Measurements from ENCODE around the gene NAPB.

NAPB gene

DNA sequence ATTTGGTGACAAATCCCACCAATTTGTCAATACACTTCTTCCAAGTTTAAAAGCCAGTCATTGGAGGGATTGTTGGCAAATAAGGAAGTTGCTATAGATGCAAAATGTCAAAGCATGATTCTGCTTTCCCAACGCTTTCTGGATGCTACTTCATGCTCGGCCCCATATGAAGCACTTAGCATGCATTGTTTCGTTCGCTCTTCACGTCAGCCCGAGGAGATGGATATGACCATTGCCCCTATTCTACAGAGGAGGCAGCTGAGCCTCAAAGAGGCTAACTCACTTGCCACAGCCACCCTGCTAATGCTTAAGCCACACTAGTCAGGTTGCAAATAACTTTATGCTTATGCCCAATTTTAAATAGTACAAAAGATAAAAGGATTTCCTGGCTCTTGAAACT lies 73.5 kb downstream of the NAPB start:
- DNase-seq (ENCODE audit: low read depth, low spot score) = no peak

DNA sequence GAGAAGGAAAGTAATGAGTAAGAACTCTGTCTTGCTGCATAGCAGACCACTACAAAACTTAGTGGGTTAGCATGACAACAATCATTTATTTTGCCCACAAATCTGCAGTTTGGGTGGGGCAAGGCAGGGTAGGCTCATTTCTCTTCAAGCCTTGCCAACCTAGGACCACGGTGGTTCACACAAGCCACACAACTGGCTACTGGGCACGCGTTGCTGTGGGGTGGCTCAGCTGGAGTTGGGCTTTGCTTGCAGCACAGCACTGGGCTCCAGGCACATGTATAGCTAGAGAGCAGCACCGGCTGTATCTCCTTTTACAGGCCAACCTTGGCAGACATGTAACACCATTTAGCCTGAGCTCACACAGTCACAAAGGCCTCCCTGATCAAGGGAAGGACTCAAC lies 75.3 kb downstream of the NAPB start:
- DNase-seq (ENCODE audit: low read depth, low spot score) = no peak

DNA sequence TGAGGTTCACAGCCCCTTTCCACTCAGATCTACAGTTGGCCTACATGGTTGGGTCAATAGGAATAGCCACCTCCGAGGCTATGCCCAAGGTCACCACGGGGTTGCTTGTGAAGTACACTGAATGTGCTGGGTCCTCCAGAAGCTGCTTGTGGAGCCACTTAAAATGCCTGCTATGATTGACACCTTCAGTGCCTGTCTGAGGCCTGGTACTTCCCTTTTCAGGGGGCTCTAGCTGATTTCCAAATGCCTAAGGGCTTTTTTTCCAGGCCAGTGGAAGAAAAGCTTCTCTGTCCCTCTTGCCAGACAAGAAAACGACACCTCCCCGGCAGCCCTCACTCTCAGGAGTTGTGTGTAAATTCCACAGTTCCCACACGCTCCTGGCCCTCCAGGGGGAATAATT lies 77.0 kb downstream of the NAPB start:
- peak; percentile 44 for DNase-seq (ENCODE audit: low read depth, low spot score)

DNA sequence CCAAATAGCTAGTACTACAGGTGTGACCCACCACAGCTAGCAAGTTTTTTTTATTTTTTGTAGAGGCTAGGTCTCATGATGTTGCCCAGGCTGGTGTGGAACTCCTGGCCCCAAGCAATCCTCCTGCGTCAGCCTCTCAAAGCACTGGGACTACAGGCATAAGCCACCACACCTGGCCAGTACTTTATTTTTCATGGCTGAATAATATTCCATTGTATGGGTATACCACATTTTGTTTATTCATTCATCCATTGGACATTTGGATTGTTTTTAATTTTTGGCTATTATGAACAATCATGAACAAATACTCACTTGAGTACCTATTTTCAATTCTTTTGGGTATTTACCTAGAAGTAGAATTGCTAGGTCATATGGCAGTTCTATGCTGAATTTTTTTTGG lies 77.7 kb downstream of the NAPB start:
- DNase-seq (ENCODE audit: low read depth, low spot score) = no peak

DNA sequence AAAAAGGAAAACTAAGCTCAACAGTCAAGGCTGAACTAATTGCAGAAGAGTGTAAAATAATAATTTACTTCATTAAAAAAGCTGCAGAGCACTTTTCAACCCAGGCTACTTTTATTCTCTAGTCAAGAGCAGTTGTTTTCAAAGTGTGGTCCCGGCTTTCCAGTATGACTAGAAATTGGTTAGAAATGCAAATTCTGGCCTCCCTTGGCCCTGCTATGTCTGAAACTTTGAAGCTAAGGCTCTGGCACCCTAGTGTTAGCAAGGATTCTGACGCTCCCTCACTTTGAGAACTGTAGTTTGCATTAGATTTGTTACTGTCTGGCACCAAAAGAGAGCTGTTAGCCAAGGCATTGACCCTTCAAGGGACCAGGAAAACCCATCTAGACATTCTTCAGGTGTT lies 80.2 kb downstream of the NAPB start:
- DNase-seq (ENCODE audit: low read depth, low spot score) = no peak

DNA sequence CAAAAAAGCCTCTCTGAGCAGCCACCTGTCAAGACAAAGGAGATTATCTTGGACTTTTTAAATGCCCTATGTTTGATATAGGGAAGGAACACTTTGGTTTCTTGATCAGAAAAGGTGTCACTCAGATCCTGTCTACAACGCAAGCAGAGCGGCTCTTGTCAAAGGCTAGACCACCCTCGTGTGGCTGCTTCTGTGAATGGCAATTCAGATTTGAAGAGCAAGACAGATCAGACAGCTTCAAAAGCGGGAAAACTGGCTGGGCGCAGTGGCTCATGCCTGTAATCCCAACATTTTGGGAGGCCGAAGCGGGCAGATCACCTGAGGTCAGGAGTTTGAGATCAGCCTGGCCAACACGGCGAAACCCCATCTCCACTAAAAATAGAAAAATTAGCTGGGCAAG lies 80.8 kb downstream of the NAPB start:
- DNase-seq (ENCODE audit: low read depth, low spot score) = peak; percentile 78

DNA sequence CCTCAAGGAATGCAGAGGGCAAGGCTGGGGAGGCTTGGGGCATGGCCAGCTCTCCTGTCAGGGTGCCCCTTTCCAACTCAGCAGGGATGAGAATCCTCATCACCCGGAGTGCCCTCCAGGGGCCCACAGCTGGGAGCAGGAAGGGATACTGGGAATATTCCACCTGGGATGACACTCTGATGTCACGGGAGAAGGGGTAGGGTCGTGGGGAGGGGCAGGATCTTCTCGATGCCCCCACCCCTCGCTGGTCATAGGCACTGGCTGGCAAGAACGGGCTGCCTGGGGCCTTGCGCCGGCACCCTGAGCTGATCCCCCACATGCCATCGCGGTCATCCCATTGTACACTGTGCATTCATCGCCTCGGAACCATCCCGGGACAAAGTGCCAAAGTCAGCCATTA lies 81.3 kb downstream of the NAPB start:
- DNase-seq (ENCODE audit: low read depth, low spot score) = no peak

DNA sequence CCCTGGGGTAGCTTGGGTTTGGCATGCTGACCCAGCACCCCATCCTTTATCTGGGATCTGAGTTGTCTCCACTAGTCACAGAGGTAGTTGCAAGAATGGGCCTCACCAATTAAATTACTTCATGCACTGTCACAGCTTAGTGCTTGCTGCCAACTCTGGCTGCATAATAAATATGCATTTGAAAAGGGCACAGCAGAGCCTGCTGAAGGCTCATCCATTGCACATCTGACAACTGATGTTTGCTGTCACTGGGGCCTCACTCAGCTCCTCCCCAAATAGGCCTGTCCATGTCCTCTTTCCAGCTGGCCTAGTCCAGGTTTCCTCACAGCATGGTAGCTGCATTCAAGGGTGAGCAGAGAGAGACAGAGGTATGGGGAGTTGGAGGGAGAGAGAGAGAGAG lies 84.0 kb downstream of the NAPB start:
- DNase-seq (ENCODE audit: low read depth, low spot score) = no peak

DNA sequence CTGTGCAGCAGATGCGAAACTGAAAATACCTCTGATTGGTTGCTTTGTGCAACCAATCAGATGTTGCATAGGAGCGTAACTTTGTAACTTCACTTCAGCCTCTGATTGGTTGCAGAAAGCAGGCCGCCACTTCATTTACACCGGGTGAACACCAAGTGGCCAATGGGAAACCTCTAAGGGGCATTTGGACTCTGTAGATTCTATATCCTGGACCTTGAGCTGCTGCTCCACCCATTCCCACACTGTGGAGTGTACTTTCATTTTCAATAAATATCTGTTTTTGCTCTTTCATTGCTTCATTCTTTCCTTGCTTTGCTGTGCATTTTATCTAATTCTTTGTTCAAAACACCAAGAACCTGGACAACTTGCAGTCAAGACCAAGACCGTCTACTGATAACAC lies 84.8 kb downstream of the NAPB start:
- no peak for DNase-seq (ENCODE audit: low read depth, low spot score)

DNA sequence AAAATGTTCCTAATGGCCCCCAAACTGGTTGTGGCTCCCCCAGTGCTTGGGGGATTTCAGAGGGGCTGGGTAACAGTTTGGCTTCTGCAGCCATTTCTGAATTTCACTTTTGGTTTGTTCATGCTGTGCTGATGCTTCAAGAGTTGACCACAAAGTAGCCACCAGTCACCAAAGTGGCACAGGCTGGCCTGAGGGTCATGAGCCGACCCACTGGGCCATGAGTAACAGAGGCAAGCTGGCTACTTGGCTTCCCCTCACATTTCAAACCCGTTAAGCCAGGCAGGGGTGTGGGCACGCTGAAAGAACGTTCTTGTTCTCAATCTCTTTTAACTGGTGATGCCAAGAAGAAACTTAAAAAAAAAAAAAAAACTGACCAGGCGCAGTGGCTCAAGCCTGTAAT lies 85.8 kb downstream of the NAPB start:
- no peak for DNase-seq (ENCODE audit: low read depth, low spot score)

DNA sequence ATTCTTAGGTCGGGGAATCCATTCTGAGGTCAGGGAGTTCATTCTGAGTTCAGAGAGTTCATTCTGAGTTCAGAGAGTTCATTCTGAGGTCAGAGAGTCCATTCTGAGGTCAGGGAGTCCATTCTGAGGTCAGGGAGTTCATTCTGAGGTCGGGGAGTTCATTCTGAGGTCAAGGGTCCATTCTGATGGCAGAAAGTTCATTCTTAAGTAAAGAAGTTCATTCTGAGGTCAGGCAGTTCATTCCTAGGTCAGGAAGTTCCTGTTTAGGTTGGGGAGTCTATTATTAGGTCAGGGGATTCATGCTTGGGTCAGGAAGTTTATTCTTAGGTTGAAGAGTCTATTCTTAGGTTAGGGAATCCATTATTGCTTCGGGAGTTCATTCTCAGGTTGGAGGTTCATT lies 87.2 kb downstream of the NAPB start:
- DNase-seq (ENCODE audit: low read depth, low spot score) = no peak

DNA sequence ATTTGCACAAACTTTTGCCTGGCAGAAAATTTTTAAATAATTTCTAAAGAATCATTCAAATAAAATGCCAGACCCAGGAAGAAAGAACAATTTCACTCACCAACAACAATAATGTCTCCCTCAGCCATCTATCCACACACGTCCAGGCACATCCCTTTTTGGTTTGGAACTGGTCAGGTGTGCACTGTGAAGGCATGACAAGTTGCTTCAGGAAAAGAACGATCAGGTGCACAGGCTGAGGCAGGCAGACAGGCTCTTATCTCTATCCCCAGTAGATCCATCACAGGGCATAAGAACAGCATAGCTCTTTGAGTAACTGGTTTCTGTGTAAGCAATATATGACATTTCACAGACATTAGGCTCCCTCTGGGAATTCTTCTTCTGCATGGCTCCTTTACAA lies 88.8 kb downstream of the NAPB start:
- DNase-seq (ENCODE audit: low read depth, low spot score) = no peak

DNA sequence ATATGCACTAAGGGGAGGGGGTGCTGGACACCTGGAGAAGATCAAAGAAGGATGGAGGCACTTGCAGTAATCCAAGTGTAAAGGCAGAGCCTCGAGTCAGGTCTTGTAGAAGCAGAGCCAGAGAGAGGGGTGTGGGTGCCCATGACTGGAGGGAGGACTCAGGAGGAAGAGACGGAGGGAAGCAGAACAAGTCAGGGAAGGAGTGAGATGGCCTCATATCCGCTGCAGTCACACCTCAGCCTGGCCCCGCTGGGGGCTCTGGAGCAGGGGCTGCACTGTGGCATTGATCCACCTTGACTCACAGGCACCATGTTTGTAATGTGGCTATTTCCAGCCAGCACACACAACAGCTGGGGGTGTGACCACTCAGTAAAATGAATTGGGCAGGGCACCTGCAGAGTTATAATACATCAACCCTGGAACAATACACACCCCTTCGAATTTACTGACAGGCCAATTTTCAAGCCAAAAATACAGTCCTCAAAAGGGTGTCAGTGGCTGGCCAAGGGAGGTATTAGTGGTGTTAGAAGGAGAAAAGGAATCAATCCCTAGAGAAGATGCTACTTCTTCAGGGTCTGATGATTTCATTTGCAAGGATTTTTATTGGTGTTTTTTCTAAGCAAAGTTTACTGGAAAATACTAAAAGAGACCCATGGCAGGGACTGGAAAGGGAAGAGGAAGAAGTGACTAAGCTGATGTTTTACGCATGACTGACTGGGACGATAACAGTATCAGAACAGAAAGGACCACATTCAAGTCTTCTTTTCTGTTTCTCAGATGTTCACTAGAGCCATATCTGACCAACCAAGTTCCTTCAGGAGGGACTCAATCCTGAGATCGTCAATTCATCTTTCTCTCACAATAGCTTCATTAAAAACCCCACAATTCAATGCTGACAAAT lies 89.6 kb downstream of the NAPB start:
- no peak for DNase-seq (ENCODE audit: low read depth, low spot score)

DNA sequence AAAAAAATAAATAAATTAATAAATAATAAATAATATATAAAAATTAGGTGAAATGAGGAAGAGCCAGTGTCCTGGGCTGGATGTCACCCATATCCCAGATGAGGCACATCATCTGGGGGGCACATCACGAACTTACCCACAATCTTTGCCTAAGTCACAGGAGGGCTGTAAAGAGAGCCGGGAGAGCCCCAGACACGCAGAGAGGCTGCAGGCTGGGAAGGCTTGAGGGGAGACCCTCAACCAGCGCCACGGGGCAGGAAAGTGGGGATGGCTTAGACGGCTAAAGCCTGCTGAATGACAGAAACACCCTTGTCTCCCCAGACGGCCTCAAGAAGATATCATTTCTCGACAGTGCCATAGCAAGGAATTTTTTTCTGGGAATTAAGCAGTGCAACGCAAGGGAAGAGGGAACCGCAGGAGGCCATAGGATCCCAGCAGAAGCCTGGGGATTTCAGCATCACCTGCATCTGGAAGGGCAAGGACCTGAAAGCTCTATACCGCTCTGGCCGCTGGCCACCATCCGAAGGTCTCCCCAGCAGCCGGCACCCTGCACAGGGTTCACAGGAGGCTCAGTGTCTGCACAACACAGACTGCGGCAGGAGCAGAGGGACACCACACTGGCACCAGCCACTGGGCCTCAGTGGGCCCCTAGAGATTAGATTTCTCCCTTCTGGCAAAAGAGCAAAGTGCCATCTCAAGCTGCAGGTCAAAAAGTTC lies 93.5 kb downstream of the NAPB start:
- DNase-seq (ENCODE audit: low read depth, low spot score) = no peak

DNA sequence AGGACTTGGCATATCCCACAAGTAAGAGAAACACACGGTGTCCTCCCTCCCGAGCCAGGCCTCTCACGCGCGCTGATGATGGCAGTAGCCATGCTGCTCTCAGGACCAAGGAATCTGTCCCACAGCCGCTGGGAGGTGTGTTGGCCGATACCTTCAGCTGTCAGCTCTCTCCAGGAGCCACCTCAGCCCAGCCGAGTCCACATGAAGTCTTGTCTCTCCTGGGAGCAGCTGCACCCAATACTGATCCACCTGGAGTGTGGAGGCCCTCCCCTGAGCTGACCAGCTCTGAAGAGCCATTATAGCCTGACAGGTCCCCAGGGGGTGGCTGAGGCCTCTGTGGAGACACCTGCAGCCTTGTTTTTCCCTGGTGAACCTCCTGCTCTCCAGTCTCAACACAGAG lies 94.5 kb downstream of the NAPB start:
- no peak for DNase-seq (ENCODE audit: low read depth, low spot score)

DNA sequence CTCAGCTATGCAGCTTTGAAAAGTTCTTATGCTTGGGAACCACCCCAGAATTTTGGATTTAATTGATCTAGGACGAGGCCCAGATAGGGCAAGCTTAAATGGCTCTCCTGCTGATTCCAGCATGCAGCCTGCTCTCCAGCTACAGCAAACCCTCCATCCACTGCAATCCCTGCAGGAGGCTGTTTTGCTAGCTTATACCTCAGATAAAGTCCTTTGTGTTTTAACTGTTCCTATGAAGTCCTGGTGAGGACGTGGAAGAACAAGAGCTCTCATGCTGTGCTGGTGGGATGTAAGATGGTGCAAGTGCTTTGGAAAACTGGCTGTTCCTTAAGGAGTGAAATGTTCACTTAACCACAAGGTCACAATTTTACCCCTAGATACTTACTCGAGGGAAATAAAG lies 96.2 kb downstream of the NAPB start:
- no peak for DNase-seq (ENCODE audit: low read depth, low spot score)
